Measurements from ENCODE around the gene DLK1.

DLK1 gene

DNA sequence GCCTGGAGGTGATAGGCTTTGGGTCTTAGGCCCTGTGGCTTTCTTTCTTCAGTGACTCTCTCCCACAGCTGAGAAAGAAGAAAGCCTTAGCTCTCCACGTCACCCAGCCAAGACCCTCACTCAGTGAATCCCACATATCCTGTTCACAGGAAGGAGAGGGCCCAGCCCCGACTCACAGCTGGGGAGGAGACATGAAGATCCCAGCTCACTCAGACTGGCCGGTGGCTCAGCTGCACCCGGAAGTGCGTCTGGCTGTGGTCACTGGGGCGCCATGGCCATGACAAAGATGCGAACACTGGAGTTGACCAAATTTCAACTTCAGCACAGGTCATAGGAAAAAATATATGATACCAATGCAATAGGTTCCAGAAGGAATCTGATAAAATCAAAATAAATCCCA lies 14.2 kb downstream of the DLK1 start:
- no peak for DNase-seq (ENCODE audit: low read depth)
- no peak for TF ChIP-seq CTCF (IDR thresholded peaks at IDR 0.05; ENCODE audit: control insufficient read depth, insufficient read depth, low read depth, low read length, missing control alignments)

DNA sequence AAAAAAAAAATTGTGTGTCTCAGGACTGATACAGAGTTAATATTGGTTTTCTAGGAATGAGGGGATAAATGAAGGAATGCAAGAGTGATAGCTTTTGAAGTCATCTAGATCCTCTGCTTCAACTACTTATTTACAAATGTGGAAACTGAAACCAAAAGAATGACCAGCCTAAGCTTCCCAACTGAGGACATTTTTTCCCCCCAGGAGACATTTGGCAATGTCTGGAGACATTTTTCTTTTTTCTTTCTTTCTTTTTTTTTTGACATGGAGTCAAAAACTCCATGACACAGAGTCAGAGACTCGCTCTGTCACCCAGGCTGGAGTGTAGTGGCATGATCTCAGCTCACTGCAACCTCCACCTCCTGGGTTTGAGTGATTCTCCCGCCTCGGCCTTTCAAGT lies 15.3 kb downstream of the DLK1 start:
- DNase-seq (ENCODE audit: low read depth) = no peak
- TF ChIP-seq CTCF (IDR thresholded peaks at IDR 0.05; ENCODE audit: control insufficient read depth, insufficient read depth, low read depth, low read length, missing control alignments) = no peak
- H3K4me3 ChIP-seq (ENCODE audit: control insufficient read depth, low read depth, low read length) = no peak overlapping the region

More for the DNA sequence above, 14.2 kb downstream of the DLK1 start:
- H3K4me3 ChIP-seq (ENCODE audit: control insufficient read depth, low read depth, low read length) = no peak overlapping the region

DNA sequence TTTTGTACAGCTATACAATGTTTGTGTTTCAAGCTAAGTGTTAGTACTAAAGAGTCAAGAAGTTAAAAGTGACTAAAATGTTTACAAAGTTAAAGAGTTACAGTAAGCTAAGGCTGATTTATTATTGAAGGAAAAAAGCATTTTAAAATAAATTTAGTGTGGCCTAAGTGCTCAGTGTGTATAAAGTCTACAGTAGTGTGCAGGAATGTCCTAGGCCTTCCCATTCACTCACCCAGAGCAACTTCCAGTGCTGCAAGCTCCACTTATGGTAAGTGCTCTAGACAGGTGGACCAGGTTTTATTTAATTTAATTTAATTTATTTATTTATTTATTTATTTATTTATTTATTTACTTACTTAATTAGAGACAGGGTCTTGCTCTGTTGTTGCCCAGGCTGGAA lies 19.6 kb downstream of the DLK1 start:
- no peak for DNase-seq (ENCODE audit: low read depth)
- no peak for TF ChIP-seq CTCF (IDR thresholded peaks at IDR 0.05; ENCODE audit: control insufficient read depth, insufficient read depth, low read depth, low read length, missing control alignments)
- H3K4me3 ChIP-seq (ENCODE audit: control insufficient read depth, low read depth, low read length) = no peak overlapping the region

- peak; percentile 97 for DNase-seq (ENCODE audit: low read depth)
- H3K4me3 ChIP-seq (ENCODE audit: control insufficient read depth, low read depth, low read length) = peak overlapping the region; percentile 10
- no peak for TF ChIP-seq CTCF (IDR thresholded peaks at IDR 0.05; ENCODE audit: control insufficient read depth, insufficient read depth, low read depth, low read length, missing control alignments)
Observed at GRCh38 chr14:100747021-100747586, 20.4 kb downstream of the DLK1 start.

- no peak for DNase-seq (ENCODE audit: low read depth)
Observed at GRCh38 chr14:100747736-100748135, 21.0 kb downstream of the DLK1 start.

GRCh38 chr14:100748403-100748802 lies 21.7 kb downstream of the DLK1 start:
- TF ChIP-seq CTCF (IDR thresholded peaks at IDR 0.05; ENCODE audit: control insufficient read depth, insufficient read depth, low read depth, low read length, missing control alignments) = no peak
- no peak overlapping the region for H3K4me3 ChIP-seq (ENCODE audit: control insufficient read depth, low read depth, low read length)
- DNase-seq (ENCODE audit: low read depth) = no peak

More at GRCh38 chr14:100747736-100748135, 21.0 kb downstream of the DLK1 start:
- no peak overlapping the region for H3K4me3 ChIP-seq (ENCODE audit: control insufficient read depth, low read depth, low read length)
- no peak for TF ChIP-seq CTCF (IDR thresholded peaks at IDR 0.05; ENCODE audit: control insufficient read depth, insufficient read depth, low read depth, low read length, missing control alignments)

DNA sequence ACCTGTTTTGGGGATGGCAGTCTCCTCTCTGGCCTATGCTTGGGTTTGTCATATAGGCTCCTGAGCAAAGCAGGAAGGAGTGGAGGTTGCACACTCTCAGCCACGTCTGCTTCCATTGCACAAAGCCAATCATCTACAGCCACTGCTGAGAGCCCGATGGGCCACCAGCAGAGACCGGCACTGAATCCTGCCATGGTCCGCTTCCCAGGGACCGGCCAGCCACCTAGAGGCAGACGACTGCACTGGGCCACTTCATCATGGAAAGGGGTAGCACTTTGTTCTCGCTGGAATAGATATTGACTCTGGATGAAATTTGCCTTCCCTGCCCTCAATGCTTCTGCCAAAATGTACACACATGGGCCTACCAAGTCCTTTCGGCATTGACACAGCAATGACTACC lies 22.3 kb downstream of the DLK1 start:
- H3K4me3 ChIP-seq (ENCODE audit: control insufficient read depth, low read depth, low read length) = no peak overlapping the region
- no peak for DNase-seq (ENCODE audit: low read depth)
- no peak for TF ChIP-seq CTCF (IDR thresholded peaks at IDR 0.05; ENCODE audit: control insufficient read depth, insufficient read depth, low read depth, low read length, missing control alignments)
